ENCODE measurements around the gene RASSF4. TPM values are rescaled to one million over a fixed set of nuclear protein-coding genes. Genes with fewer than 3 reads are reported as not detected.
A peak's percentile ranks its signal among the peaks of the same experiment; 100 is the strongest.

The RASSF4 gene
- total RNA-seq, 1 experiment from 2014 or later: 11.5 TPM

DNA sequence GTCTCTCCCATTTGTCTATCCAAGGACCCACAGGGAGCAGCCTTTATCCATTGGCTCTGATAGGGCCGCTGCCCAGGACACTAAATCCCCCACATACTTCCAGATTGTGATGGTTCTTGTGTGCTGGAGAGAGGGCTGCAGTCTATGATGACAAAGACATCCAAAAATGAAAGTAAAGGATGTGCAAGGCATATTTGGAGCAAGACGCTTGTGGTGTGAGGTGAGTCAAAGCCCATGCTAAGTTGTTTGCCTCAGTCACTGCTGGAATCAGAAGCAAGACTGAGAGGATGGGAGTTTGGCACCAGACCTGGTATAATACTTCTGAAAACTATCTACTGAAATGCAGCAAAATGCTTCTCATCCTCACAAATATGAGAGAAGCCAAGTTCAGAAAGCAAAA is 63.8 kb downstream of the RASSF4 start:
- peaks cover 5 to 10% of the 10 kb centered on the region in 2 experiments; a peak in 3 of 5 replicates for H3K9me3 Mint-ChIP-seq

More for the DNA sequence above, 63.8 kb downstream of the RASSF4 start:
- Histone ChIP-seq H3K4ac (ENCODE audit: low read depth, low read length) (no peak overlapping the region), H4K20me1 (ENCODE audit: control insufficient read depth, insufficient read depth, insufficient read length) (no peaks in the 10 kb centered on the region), H3K4me2 (ENCODE audit: insufficient read depth, insufficient read length, low read length) (no peak overlapping the region), H3K27me3 (ENCODE audit: insufficient read depth, low read length) (no peaks in the 10 kb centered on the region), H3K27ac (ENCODE audit: insufficient read length, low read depth, low read length) (no peak overlapping the region), H2BK12ac (ENCODE audit: insufficient read length, low read depth, low read length) (no peak overlapping the region), H2BK20ac (ENCODE audit: low read depth, low read length, poor library complexity, severe bottlenecking) (no peak overlapping the region), H3K14ac (ENCODE audit: insufficient read depth, low read length) (no peak overlapping the region), H3K79me1 (ENCODE audit: insufficient read depth, low read depth, low read length, poor library complexity, severe bottlenecking) (no peaks in the 10 kb centered on the region), H3K9ac (ENCODE audit: extremely low read depth, insufficient read length, low read length) (no peak overlapping the region), H2BK120ac (ENCODE audit: low read depth, low read length, poor library complexity, severe bottlenecking) (no peak overlapping the region), H2BK15ac (ENCODE audit: low read depth, low read length) (no peak overlapping the region), H3K18ac (ENCODE audit: insufficient read length, low read depth, low read length) (no peak overlapping the region), H3K56ac (ENCODE audit: insufficient read length, low read depth, low read length) (no peak overlapping the region), H3K4me1 (ENCODE audit: insufficient read depth, low read length) (no peaks in the 10 kb centered on the region), H3K79me2 (ENCODE audit: insufficient read depth, low read length) (no peaks in the 10 kb centered on the region), H4K8ac (replicated peaks; ENCODE audit: insufficient read length, low read depth, low read length) (no peak overlapping the region), H2BK5ac (ENCODE audit: insufficient read length, low read length) (no peak overlapping the region), H4K91ac (ENCODE audit: insufficient read length, low read depth, low read length) (no peak overlapping the region), H3K23ac (ENCODE audit: insufficient read length, low read depth, low read length) (no peak overlapping the region), H3K9me3 (ENCODE audit: control insufficient read depth, low read depth, low read length) (no peaks in the 10 kb centered on the region), H4K5ac (ENCODE audit: insufficient read length, low read depth, low read length) (no peak overlapping the region), H3K23me2 (ENCODE audit: insufficient read length, low read depth, low read length, poor library complexity, severe bottlenecking) (no peaks in the 10 kb centered on the region), H2AFZ (ENCODE audit: low read length) (no peak overlapping the region), H3T11ph (ENCODE audit: low read length) (no peak overlapping the region), H2AK5ac (ENCODE audit: insufficient read length, low read length) (no peak overlapping the region)
- TF ChIP-seq, protein P1, sequence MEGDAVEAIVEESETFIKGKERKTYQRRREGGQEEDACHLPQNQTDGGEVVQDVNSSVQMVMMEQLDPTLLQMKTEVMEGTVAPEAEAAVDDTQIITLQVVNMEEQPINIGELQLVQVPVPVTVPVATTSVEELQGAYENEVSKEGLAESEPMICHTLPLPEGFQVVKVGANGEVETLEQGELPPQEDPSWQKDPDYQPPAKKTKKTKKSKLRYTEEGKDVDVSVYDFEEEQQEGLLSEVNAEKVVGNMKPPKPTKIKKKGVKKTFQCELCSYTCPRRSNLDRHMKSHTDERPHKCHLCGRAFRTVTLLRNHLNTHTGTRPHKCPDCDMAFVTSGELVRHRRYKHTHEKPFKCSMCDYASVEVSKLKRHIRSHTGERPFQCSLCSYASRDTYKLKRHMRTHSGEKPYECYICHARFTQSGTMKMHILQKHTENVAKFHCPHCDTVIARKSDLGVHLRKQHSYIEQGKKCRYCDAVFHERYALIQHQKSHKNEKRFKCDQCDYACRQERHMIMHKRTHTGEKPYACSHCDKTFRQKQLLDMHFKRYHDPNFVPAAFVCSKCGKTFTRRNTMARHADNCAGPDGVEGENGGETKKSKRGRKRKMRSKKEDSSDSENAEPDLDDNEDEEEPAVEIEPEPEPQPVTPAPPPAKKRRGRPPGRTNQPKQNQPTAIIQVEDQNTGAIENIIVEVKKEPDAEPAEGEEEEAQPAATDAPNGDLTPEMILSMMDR (conservative IDR thresholded peaks at IDR 0.05): no peak
- Mint-ChIP-seq H3K27ac (peak overlapping the region in 1 of 3 experiments; percentile 32; a peak in 1 of 7 replicates), H3K4me3 (no peak overlapping the region), H3K4me1 (no peaks in the 10 kb centered on the region), H3K36me3 (ENCODE audit: insufficient read depth in 1 of 3, low read depth in 3 of 3) (peaks cover 0 to 5% (median 2%) of the 10 kb centered on the region in 3 experiments; a peak in 3 of 7 replicates), H3K27me3 (ENCODE audit: low read depth) (peaks cover 2% of the 10 kb centered on the region)
- no peak for DNase-seq
- WGBS (ENCODE audit: extremely low coverage, insufficient read length, low lambda C conversion rate): no CpG with 5 or more reads among the region's 2 CpGs
